Activated naive CD4-positive, alpha-beta T cell treated with anti-CD3 and anti-CD28 coated beads, Interleukin-2, amount 50 U/mL, for 24 hours (primary cell): ENCODE measurements around the gene OSR1.
"Not testable (repeated sequence)": the region's sequence is repeated elsewhere in the genome, so short reads cannot be mapped to it uniquely, and the experiment has no call there.

Experiments
- H3K27ac Mint-ChIP-seq: one replicate; pipeline ENCODE4 v1.8.0; 2021; ENCODE audit warnings: mild to moderate bottlenecking, mixed read lengths
- H3K27me3 Mint-ChIP-seq: one replicate; pipeline ENCODE4 v1.8.0; 2021; ENCODE audit warnings: mixed read lengths
- H3K36me3 Mint-ChIP-seq: one replicate; pipeline ENCODE4 v1.8.0; 2021; ENCODE audit warnings: mixed read lengths
- H3K4me1 Mint-ChIP-seq: one replicate; pipeline ENCODE4 v1.8.0; 2021; ENCODE audit warnings: mixed read lengths
- H3K4me3 Mint-ChIP-seq: one replicate; pipeline ENCODE4 v1.8.0; 2021; ENCODE audit warnings: mild to moderate bottlenecking, mixed read lengths
- H3K9me3 Mint-ChIP-seq: one replicate; pipeline ENCODE4 v1.8.0; 2021; ENCODE audit warnings: mixed read lengths

Gene OSR1

GRCh38 chr2:19327496-19327895 lies 30.9 kb downstream of the OSR1 start:
- H3K9me3 Mint-ChIP-seq = no peaks in the 10 kb centered on the region
- H3K4me1 Mint-ChIP-seq = no peaks in the 10 kb centered on the region
- no peak overlapping the region for H3K4me3 Mint-ChIP-seq
- no peak overlapping the region for H3K27ac Mint-ChIP-seq
- no peaks in the 10 kb centered on the region for H3K27me3 Mint-ChIP-seq
- peaks cover 4% of the 10 kb centered on the region for H3K36me3 Mint-ChIP-seq

- H3K27ac Mint-ChIP-seq = no peak overlapping the region
- no peaks in the 10 kb centered on the region for H3K4me1 Mint-ChIP-seq
- no peak overlapping the region for H3K4me3 Mint-ChIP-seq
- no peaks in the 10 kb centered on the region for H3K27me3 Mint-ChIP-seq
- peaks cover 5% of the 10 kb centered on the region for H3K36me3 Mint-ChIP-seq
- H3K9me3 Mint-ChIP-seq = no peaks in the 10 kb centered on the region
Measured at GRCh38 chr2:19321946-19322345, 36.5 kb downstream of the OSR1 start.

- H3K36me3 Mint-ChIP-seq = peaks cover 5% of the 10 kb centered on the region
- H3K9me3 Mint-ChIP-seq = no peaks in the 10 kb centered on the region
- no peaks in the 10 kb centered on the region for H3K27me3 Mint-ChIP-seq
- H3K27ac Mint-ChIP-seq = no peak overlapping the region
- no peaks in the 10 kb centered on the region for H3K4me1 Mint-ChIP-seq
- no peak overlapping the region for H3K4me3 Mint-ChIP-seq
Measured at GRCh38 chr2:19320813-19321212, 37.6 kb downstream of the OSR1 start.

GRCh38 chr2:19319698-19320097 lies 38.7 kb downstream of the OSR1 start:
- Mint-ChIP-seq H3K27ac (no peak overlapping the region), H3K4me1 (no peaks in the 10 kb centered on the region), H3K9me3 (no peaks in the 10 kb centered on the region), H3K36me3 (peaks cover 5% of the 10 kb centered on the region), H3K27me3 (no peaks in the 10 kb centered on the region), H3K4me3 (no peak overlapping the region)

GRCh38 chr2:19319064-19319463 lies 39.4 kb downstream of the OSR1 start:
- Mint-ChIP-seq H3K27me3 (no peaks in the 10 kb centered on the region), H3K9me3 (no peaks in the 10 kb centered on the region), H3K36me3 (peaks cover 5% of the 10 kb centered on the region), H3K27ac (no peak overlapping the region), H3K4me1 (no peaks in the 10 kb centered on the region), H3K4me3 (no peak overlapping the region)

GRCh38 chr2:19313553-19313952 lies 44.9 kb downstream of the OSR1 start:
- H3K36me3 Mint-ChIP-seq = no peaks in the 10 kb centered on the region
- no peak overlapping the region for H3K27ac Mint-ChIP-seq
- H3K4me1 Mint-ChIP-seq = no peaks in the 10 kb centered on the region
- no peaks in the 10 kb centered on the region for H3K27me3 Mint-ChIP-seq
- no peaks in the 10 kb centered on the region for H3K9me3 Mint-ChIP-seq
- H3K4me3 Mint-ChIP-seq = no peak overlapping the region

GRCh38 chr2:19312949-19313348 lies 45.5 kb downstream of the OSR1 start:
- no peaks in the 10 kb centered on the region for H3K4me1 Mint-ChIP-seq
- no peak overlapping the region for H3K4me3 Mint-ChIP-seq
- H3K9me3 Mint-ChIP-seq = no peaks in the 10 kb centered on the region
- H3K27ac Mint-ChIP-seq = no peak overlapping the region
- H3K36me3 Mint-ChIP-seq = no peaks in the 10 kb centered on the region
- no peaks in the 10 kb centered on the region for H3K27me3 Mint-ChIP-seq

GRCh38 chr2:19306065-19306464 lies 52.4 kb downstream of the OSR1 start:
- H3K36me3 Mint-ChIP-seq, H3K27ac Mint-ChIP-seq, H3K27me3 Mint-ChIP-seq, H3K9me3 Mint-ChIP-seq, H3K4me3 Mint-ChIP-seq, H3K4me1 Mint-ChIP-seq: not testable (repeated sequence)

- not testable (repeated sequence) for H3K36me3 Mint-ChIP-seq, H3K9me3 Mint-ChIP-seq, H3K4me3 Mint-ChIP-seq, H3K27me3 Mint-ChIP-seq, H3K27ac Mint-ChIP-seq, H3K4me1 Mint-ChIP-seq
Measured at GRCh38 chr2:19305400-19306055, 52.9 kb downstream of the OSR1 start.

- H3K4me3 Mint-ChIP-seq = no peak overlapping the region
- no peak overlapping the region for H3K27ac Mint-ChIP-seq
- H3K9me3 Mint-ChIP-seq = no peaks in the 10 kb centered on the region
- H3K4me1 Mint-ChIP-seq = no peaks in the 10 kb centered on the region
- no peaks in the 10 kb centered on the region for H3K27me3 Mint-ChIP-seq
- peaks cover 4% of the 10 kb centered on the region for H3K36me3 Mint-ChIP-seq
Measured at GRCh38 chr2:19301706-19302105, 56.7 kb downstream of the OSR1 start.
